Cardiac septum (tissue), 1 donor: ENCODE results near the gene TMEM135. TPM values are rescaled to one million over a fixed set of nuclear protein-coding genes. Genes with fewer than 3 reads are reported as not detected.
"Not testable (repeated sequence)": the region's sequence is repeated elsewhere in the genome, so short reads cannot be mapped to it uniquely, and the experiment has no call there.

Experiments
- DNase-seq: peaks from one replicate; pipeline ENCODE4 v3.0.0-alpha.2; 2020; ENCODE audit warnings: low spot score
- intact Hi-C: fragments of 100-400 bp; cut with DNase I; formaldehyde crosslinking; loops from one replicate; pipeline ENCODE4 v1.14.0; 2022
- total RNA-seq: library from RNA; stranded (reverse); fragmentation: NEBNext Ultra II Directional; extraction: Animal tissue kit (Norgen Biotek cat#: 25700); gene quantifications from one replicate; pipeline ENCODE4 v1.2.1, GENCODE V29; 2021
- donor health status: DM: no; HTN: no; CAD: no.

Gene TMEM135
- total RNA-seq, 1 donor from 2014 or later = 6.4 TPM

- intact Hi-C loops = no loop called here
Observed at GRCh38 chr11:87015645-87016044, 22.1 kb upstream of the TMEM135 start.

GRCh38 chr11:87019613-87020271, 18.0 kb upstream of the TMEM135 start:
- DNase-seq = no peak
- intact Hi-C loops = no loop called here

More at GRCh38 chr11:87015645-87016044, 22.1 kb upstream of the TMEM135 start:
- DNase-seq = no peak

- intact Hi-C loops = no loop called here
Observed at GRCh38 chr11:87020336-87020735, 17.4 kb upstream of the TMEM135 start.

GRCh38 chr11:87020764-87021365, 16.9 kb upstream of the TMEM135 start:
- intact Hi-C loops = no loop called here
- no peak for DNase-seq

More at GRCh38 chr11:87020336-87020735, 17.4 kb upstream of the TMEM135 start:
- no peak for DNase-seq

- no peak for DNase-seq
Observed at GRCh38 chr11:87022254-87022653, 15.5 kb upstream of the TMEM135 start.

GRCh38 chr11:87022738-87023137, 15.0 kb upstream of the TMEM135 start:
- DNase-seq = no peak
- intact Hi-C loops = no loop called here

More at GRCh38 chr11:87022254-87022653, 15.5 kb upstream of the TMEM135 start:
- intact Hi-C loops = no loop called here

GRCh38 chr11:87026415-87026814, 11.3 kb upstream of the TMEM135 start:
- DNase-seq, intact Hi-C loops: not testable (repeated sequence)

GRCh38 chr11:87030458-87031054, 7.2 kb upstream of the TMEM135 start:
- DNase-seq = no peak
- intact Hi-C loops = loop anchor here (10.0 kb wide), 1 partner anchor 76 kb away; the partner anchor contains the start of gene FZD4

- no peak for DNase-seq
- intact Hi-C loops = loop anchor here (10.0 kb wide), 1 partner anchor 77 kb away; the partner anchor contains the start of gene FZD4
Observed at GRCh38 chr11:87031433-87032170, 6.1 kb upstream of the TMEM135 start.

- no peak for DNase-seq
- intact Hi-C loops = loop anchor here (10.0 kb wide), 1 partner anchor 79 kb away; the partner anchor contains the start of gene FZD4
Observed at GRCh38 chr11:87033561-87033960, 4.2 kb upstream of the TMEM135 start.

GRCh38 chr11:87035976-87036583, 1.7 kb upstream of the TMEM135 start:
- intact Hi-C loops = loop anchor here (10.0 kb wide), 1 partner anchor 81 kb away; the partner anchor contains the start of gene FZD4

GRCh38 chr11:87036756-87037449, 831 bp upstream of the TMEM135 start:
- no peak for DNase-seq
- intact Hi-C loops = loop anchor here (10.0 kb wide), 1 partner anchor 82 kb away; the partner anchor contains the start of gene FZD4

More at GRCh38 chr11:87035976-87036583, 1.7 kb upstream of the TMEM135 start:
- DNase-seq = no peak

- intact Hi-C loops = loop anchor here (10.0 kb wide), 1 partner anchor 84 kb away; the partner anchor contains the start of gene FZD4
- DNase-seq = no peak
Observed at GRCh38 chr11:87038235-87038977, 672 bp downstream of the TMEM135 start.

- intact Hi-C loops = loop anchor here (10.0 kb wide), 1 partner anchor 85 kb away; the partner anchor contains the start of gene FZD4
- DNase-seq = no peak
Observed at GRCh38 chr11:87039371-87039770, 1.6 kb downstream of the TMEM135 start.

- DNase-seq = no peak
- intact Hi-C loops = no loop called here
Observed at GRCh38 chr11:87043894-87044293, 6.2 kb downstream of the TMEM135 start.

- intact Hi-C loops = no loop called here
- no peak for DNase-seq
Observed at GRCh38 chr11:87046824-87047223, 9.1 kb downstream of the TMEM135 start.

- DNase-seq = no peak
- intact Hi-C loops = no loop called here
Observed at GRCh38 chr11:87056091-87056490, 18.4 kb downstream of the TMEM135 start.

- DNase-seq = no peak
- intact Hi-C loops = no loop called here
Observed at GRCh38 chr11:87057749-87058148, 20.0 kb downstream of the TMEM135 start.
